ENCODE results near the gene TRA2B.

The TRA2B gene

GRCh38 chr3:185966655-185967054, 28.8 kb upstream of the TRA2B start:
- TF ChIP-seq JUND (IDR thresholded peaks at IDR 0.05; ENCODE audit: low read depth) = no peak
- DNase-seq (ENCODE audit: low read depth in 1 of 2, low spot score in 1 of 2) = no peak
- in situ Hi-C loops (cut with HindIII; ENCODE audit: low pct_unique_long_range_greater_than_20kb, low sequenced_read_pairs) = no loop called here

GRCh38 chr3:185965496-185965895, 27.7 kb upstream of the TRA2B start:
- TF ChIP-seq JUND (IDR thresholded peaks at IDR 0.05; ENCODE audit: low read depth) = no peak
- in situ Hi-C loops (cut with HindIII; ENCODE audit: low pct_unique_long_range_greater_than_20kb, low sequenced_read_pairs) = no loop called here
- no peak for DNase-seq (ENCODE audit: low read depth in 1 of 2, low spot score in 1 of 2)

- DNase-seq (ENCODE audit: low read depth in 1 of 2, low spot score in 1 of 2) = no peak
- in situ Hi-C loops (cut with HindIII; ENCODE audit: low pct_unique_long_range_greater_than_20kb, low sequenced_read_pairs) = no loop called here
- TF ChIP-seq JUND (IDR thresholded peaks at IDR 0.05; ENCODE audit: low read depth) = no peak
Observed at GRCh38 chr3:185961675-185962232, 23.9 kb upstream of the TRA2B start.

- in situ Hi-C loops (cut with HindIII; ENCODE audit: low pct_unique_long_range_greater_than_20kb, low sequenced_read_pairs) = no loop called here
- no peak for DNase-seq (ENCODE audit: low read depth in 1 of 2, low spot score in 1 of 2)
- TF ChIP-seq JUND (IDR thresholded peaks at IDR 0.05; ENCODE audit: low read depth) = no peak
Observed at GRCh38 chr3:185960522-185961288, 22.9 kb upstream of the TRA2B start.

GRCh38 chr3:185959609-185960521, 22.1 kb upstream of the TRA2B start:
- TF ChIP-seq JUND (IDR thresholded peaks at IDR 0.05; ENCODE audit: low read depth) = no peak
- DNase-seq (ENCODE audit: low read depth in 1 of 2, low spot score in 1 of 2) = no peak
- in situ Hi-C loops (cut with HindIII; ENCODE audit: low pct_unique_long_range_greater_than_20kb, low sequenced_read_pairs) = no loop called here

- in situ Hi-C loops (cut with HindIII; ENCODE audit: low pct_unique_long_range_greater_than_20kb, low sequenced_read_pairs) = no loop called here
- TF ChIP-seq JUND (IDR thresholded peaks at IDR 0.05; ENCODE audit: low read depth) = no peak
- no peak for DNase-seq (ENCODE audit: low read depth in 1 of 2, low spot score in 1 of 2)
Observed at GRCh38 chr3:185958626-185959025, 20.8 kb upstream of the TRA2B start.

- in situ Hi-C loops (cut with HindIII; ENCODE audit: low pct_unique_long_range_greater_than_20kb, low sequenced_read_pairs) = no loop called here
- no peak for TF ChIP-seq JUND (IDR thresholded peaks at IDR 0.05; ENCODE audit: low read depth)
- no peak for DNase-seq (ENCODE audit: low read depth in 1 of 2, low spot score in 1 of 2)
Observed at GRCh38 chr3:185956244-185956643, 18.4 kb upstream of the TRA2B start.

GRCh38 chr3:185954366-185954723, 16.5 kb upstream of the TRA2B start:
- no peak for DNase-seq (ENCODE audit: low read depth in 1 of 2, low spot score in 1 of 2)
- in situ Hi-C loops (cut with HindIII; ENCODE audit: low pct_unique_long_range_greater_than_20kb, low sequenced_read_pairs) = no loop called here
- no peak for TF ChIP-seq JUND (IDR thresholded peaks at IDR 0.05; ENCODE audit: low read depth)

GRCh38 chr3:185950728-185951127, 12.9 kb upstream of the TRA2B start:
- TF ChIP-seq JUND (IDR thresholded peaks at IDR 0.05; ENCODE audit: low read depth) = no peak
- DNase-seq (ENCODE audit: low read depth in 1 of 2, low spot score in 1 of 2) = no peak
- in situ Hi-C loops (cut with HindIII; ENCODE audit: low pct_unique_long_range_greater_than_20kb, low sequenced_read_pairs) = no loop called here

GRCh38 chr3:185949515-185949914, 11.7 kb upstream of the TRA2B start:
- TF ChIP-seq JUND (IDR thresholded peaks at IDR 0.05; ENCODE audit: low read depth) = no peak

GRCh38 chr3:185948292-185948691, 10.5 kb upstream of the TRA2B start:
- DNase-seq (ENCODE audit: low read depth in 1 of 2, low spot score in 1 of 2) = no peak
- in situ Hi-C loops (cut with HindIII; ENCODE audit: low pct_unique_long_range_greater_than_20kb, low sequenced_read_pairs) = no loop called here
- TF ChIP-seq JUND (IDR thresholded peaks at IDR 0.05; ENCODE audit: low read depth) = no peak

More at GRCh38 chr3:185949515-185949914, 11.7 kb upstream of the TRA2B start:
- DNase-seq (ENCODE audit: low read depth in 1 of 2, low spot score in 1 of 2) = no peak
- in situ Hi-C loops (cut with HindIII; ENCODE audit: low pct_unique_long_range_greater_than_20kb, low sequenced_read_pairs) = no loop called here

- no peak for TF ChIP-seq JUND (IDR thresholded peaks at IDR 0.05; ENCODE audit: low read depth)
- in situ Hi-C loops (cut with HindIII; ENCODE audit: low pct_unique_long_range_greater_than_20kb, low sequenced_read_pairs) = no loop called here
- DNase-seq (ENCODE audit: low read depth in 1 of 2, low spot score in 1 of 2) = no peak
Observed at GRCh38 chr3:185943760-185944106, 5.9 kb upstream of the TRA2B start.

All from T47D (cell line).